Choroid plexus epithelial cell (primary cell): ENCODE measurements around the gene TTC28.

Source experiments
- DNase-seq: peaks from one replicate; pipeline ENCODE4 v3.0.0-alpha.2; 2010; ENCODE audit warnings: low read depth
- H3K4me3 ChIP-seq: 2 replicates; pipeline ENCODE4 v1.5.1; 2011; ENCODE audit warnings: low read depth, mild to moderate bottlenecking, control low read depth, low read length, moderate library complexity
- TF ChIP-seq, protein P1 (sequence below): conservative IDR thresholded peaks from 2 replicates; pipeline ENCODE4 v1.5.1; 2011; ENCODE audit warnings: low read depth, mild to moderate bottlenecking, control low read depth, inconsistent platforms, low read length, moderate library complexity

TTC28 gene

DNA sequence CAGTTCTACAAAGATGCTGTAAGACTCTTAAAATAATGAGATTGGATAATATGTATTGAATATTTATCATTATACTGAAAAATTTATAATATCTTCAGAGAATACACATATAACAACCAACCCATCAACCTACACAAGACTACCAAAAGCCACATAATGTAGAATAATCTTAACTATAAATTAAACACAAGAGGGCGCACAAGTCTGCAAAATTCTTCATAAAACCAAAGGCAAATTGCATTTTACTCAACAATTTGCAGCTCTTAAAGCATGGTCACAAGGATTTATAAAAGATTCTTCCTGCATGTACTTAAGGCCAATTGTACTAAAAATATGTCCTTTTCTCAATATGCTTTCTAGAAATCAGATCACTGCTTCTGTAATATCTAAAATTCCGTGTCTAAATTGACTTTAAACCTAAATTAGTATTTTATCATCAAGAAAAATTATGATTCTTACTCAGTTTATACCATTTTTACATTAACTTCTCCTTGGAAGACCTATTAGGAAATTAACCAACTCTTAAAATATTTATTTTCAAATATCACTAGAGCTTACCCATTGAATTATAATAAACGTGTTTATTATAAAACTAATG lies 79.0 kb downstream of the TTC28 start:
- H3K4me3 ChIP-seq, result no peak overlapping the region
- TF ChIP-seq, protein P1, sequence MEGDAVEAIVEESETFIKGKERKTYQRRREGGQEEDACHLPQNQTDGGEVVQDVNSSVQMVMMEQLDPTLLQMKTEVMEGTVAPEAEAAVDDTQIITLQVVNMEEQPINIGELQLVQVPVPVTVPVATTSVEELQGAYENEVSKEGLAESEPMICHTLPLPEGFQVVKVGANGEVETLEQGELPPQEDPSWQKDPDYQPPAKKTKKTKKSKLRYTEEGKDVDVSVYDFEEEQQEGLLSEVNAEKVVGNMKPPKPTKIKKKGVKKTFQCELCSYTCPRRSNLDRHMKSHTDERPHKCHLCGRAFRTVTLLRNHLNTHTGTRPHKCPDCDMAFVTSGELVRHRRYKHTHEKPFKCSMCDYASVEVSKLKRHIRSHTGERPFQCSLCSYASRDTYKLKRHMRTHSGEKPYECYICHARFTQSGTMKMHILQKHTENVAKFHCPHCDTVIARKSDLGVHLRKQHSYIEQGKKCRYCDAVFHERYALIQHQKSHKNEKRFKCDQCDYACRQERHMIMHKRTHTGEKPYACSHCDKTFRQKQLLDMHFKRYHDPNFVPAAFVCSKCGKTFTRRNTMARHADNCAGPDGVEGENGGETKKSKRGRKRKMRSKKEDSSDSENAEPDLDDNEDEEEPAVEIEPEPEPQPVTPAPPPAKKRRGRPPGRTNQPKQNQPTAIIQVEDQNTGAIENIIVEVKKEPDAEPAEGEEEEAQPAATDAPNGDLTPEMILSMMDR, result peak; percentile 38
- peak; percentile 81 for DNase-seq

DNA sequence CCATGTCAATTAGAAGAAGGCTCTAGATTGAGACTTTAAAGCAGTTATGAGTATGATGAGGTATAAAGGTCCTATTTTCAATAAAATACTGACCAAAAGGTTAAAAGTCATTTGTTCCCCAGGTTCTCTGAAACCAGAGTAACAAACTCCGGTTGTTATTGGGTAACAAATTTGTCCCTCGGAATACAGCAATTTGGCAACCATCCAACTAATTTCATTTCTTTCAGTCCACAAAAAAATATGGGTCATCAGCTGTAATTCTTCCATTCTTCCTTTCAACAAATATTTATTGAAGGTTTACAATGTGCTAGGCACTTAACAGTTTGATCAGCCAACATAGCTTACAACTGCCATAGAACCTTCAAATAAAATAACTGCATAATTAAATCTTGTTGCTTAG lies 79.9 kb downstream of the TTC28 start:
- H3K4me3 ChIP-seq, result no peak overlapping the region
- DNase-seq, result no peak
- TF ChIP-seq, protein P1, result no peak

DNA sequence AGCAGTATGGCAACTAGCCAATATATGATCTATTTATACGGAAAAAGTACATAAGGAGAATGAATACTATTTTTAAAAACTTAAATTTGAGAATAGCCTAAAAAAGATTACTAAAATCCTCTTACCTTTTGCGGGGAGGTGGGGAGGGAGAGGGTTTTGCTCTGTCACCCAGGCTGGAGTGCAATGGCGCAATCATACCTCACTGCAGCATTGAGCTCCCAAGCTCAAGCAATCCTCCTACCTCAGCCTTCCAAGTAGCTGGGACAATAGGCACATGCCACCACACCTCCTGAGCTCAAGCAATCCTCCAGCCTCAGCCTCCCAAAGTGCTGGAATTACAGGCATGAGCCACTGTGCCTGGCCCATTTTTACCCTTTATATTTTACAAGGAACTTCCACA lies 82.0 kb downstream of the TTC28 start:
- TF ChIP-seq, protein P1, result no peak
- DNase-seq, result no peak
- no peak overlapping the region for H3K4me3 ChIP-seq

DNA sequence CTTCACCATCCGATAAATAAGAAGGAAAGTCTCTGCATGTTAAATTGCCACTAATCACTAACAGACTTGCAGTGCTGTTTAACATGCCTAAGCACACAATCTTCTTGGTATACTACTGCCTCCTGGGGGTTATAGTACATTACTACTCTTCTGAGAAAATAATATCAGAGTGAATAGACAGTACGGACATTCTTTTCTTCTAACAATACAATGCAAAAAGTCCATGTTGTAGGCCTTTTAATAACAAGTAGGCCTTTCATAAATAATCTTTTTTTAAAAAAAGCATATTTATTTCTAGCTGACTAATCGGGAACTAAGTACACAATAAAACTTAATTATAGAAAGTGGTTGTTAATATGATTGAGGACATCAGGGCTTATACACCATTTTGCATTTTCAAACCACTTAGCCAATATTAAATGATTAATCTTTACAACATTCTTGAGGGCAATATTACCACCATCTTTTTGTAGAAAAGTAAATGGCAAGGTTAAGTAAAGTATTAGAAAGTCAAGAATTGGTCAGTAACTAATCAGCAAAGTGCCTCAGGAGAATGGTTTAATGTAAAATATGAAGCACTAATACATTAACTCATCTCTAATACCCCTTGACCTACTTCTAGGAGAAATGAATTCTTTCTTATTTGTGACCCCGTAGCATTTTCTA lies 84.7 kb downstream of the TTC28 start:
- DNase-seq, result peak; percentile 84
- H3K4me3 ChIP-seq, result no peak overlapping the region
- TF ChIP-seq, protein P1, result peak; percentile 67

DNA sequence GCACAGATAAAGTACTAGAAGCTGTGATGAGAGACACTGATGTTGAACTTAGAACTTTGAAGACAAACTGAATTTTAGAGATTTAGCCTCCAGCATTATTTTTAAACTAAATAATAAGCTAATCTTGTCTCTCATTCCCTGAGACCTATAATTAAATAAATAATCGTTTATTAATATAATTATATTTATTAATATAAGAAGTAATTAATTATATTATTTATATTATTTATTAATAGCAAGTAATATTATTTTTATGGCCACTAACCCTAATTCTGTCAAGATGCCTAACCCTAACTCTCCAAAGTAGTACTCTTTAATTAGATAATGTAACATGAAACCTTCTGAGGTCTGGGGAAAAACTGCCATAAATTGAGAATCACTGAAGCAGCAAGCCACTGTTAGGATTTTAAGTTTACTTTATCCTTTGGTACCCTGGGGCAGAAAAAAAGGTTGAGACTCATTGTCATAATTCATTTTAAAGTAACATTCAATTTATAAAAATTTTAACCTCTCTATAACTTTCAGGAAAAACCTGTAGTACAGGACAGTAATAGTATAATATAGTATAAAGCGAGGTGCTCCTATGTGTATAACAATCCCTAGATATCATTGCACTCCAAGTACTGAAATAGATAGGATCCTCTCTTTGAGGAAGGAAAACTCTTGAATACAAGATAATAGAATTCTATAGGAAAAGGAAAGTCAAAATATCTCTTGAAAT lies 85.4 kb downstream of the TTC28 start:
- no peak for DNase-seq
- TF ChIP-seq, protein P1, result no peak
- H3K4me3 ChIP-seq, result no peak overlapping the region

DNA sequence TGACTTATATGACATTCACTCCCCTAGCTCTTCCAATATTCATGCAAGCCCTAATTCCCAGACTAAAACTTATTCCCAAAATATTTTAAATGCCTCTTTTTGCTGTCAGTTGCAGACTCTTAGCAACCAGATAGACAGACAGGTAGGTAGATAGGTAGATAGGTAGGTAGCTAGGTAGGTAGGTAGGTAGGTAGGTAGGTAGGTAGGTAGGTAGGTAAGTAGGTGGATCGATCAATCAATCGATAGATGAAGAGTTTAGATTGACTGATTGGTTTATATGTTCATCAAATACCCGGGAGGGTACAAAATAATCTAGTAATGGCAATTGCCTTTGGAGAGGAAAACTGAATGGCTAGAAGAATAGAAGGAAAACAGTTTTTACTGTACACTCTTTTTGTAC lies 86.3 kb downstream of the TTC28 start:
- no peak for DNase-seq
- no peak overlapping the region for H3K4me3 ChIP-seq
- TF ChIP-seq, protein P1, result no peak
